Keratinocyte (primary cell): Measurements from ENCODE around the gene CCDC178. TPM values are rescaled to one million over a fixed set of nuclear protein-coding genes. Genes with fewer than 3 reads are reported as not detected.

Experiments
- DNase-seq: peaks from one replicate; pipeline ENCODE4 v3.0.0-alpha.2; 2011; ENCODE audit warnings: low read depth, missing footprints, low spot score
- FAIRE-seq: peaks from 2 replicates; lab custom pipeline; 2011; peaks lifted over from hg19 to GRCh38; lab: Jason Lieb, UNC
- H2AFZ ChIP-seq: 2 replicates; pipeline ENCODE4 v1.6.0; 2012; ENCODE audit warnings: low read length, control low read depth, inconsistent platforms; ENCODE audit not compliant: control insufficient read depth
- H3K27ac ChIP-seq: 2 replicates; pipeline ENCODE4 v1.5.1; 2011; ENCODE audit warnings: low read length; ENCODE audit not compliant: control insufficient read depth, insufficient read depth
- H3K27me3 ChIP-seq: 3 replicates; pipeline ENCODE4 v1.6.0; 2011; ENCODE audit warnings: low read length; ENCODE audit not compliant: control insufficient read depth, insufficient read depth; ENCODE audit errors: extremely low read depth
- H3K36me3 ChIP-seq, 2 experiments: 2 replicates in 1 of 2; 3 replicates in 1 of 2; pipeline ENCODE4 v1.5.1; 2011; ENCODE audit warnings: low read length in 2 of 2, mild to moderate bottlenecking in 1 of 2; ENCODE audit not compliant: control insufficient read depth in 2 of 2, insufficient read depth in 2 of 2; ENCODE audit errors: extremely low read depth in 1 of 2
- H3K4me1 ChIP-seq: 3 replicates; pipeline ENCODE4 v1.5.1; 2011; ENCODE audit warnings: low read length; ENCODE audit not compliant: control insufficient read depth, insufficient read depth; ENCODE audit errors: extremely low read depth
- H3K4me2 ChIP-seq: 3 replicates; pipeline ENCODE4 v1.6.0; 2011; ENCODE audit warnings: low read depth, low read length; ENCODE audit not compliant: control insufficient read depth, insufficient read depth; ENCODE audit errors: extremely low read depth
- H3K4me3 ChIP-seq, 3 experiments: fragments of 200-600 bp in 1 of 3; sonication (generic) in 1 of 3; 2 replicates in 2 of 3; 3 replicates in 1 of 3; pipeline ENCODE4 v1.5.1; 2011 to 2016; ENCODE audit warnings: low read length in 3 of 3, mild to moderate bottlenecking in 3 of 3, control low read depth in 2 of 3, inconsistent platforms in 1 of 3, low read depth in 1 of 3, mixed read lengths in 1 of 3, mixed run types in 1 of 3, moderate library complexity in 1 of 3; ENCODE audit not compliant: control insufficient read depth in 2 of 3, insufficient read depth in 2 of 3; ENCODE audit errors: extremely low read depth in 1 of 3
- H3K79me2 ChIP-seq: 2 replicates; pipeline ENCODE4 v1.6.0; 2012; ENCODE audit warnings: low read length; ENCODE audit not compliant: control insufficient read depth, insufficient read depth
- H3K9ac ChIP-seq: 3 replicates; pipeline ENCODE4 v1.6.0; 2011; ENCODE audit warnings: low read length; ENCODE audit not compliant: control insufficient read depth, insufficient read depth; ENCODE audit errors: extremely low read depth
- H3K9me1 ChIP-seq: 3 replicates; pipeline ENCODE4 v1.6.0; 2011; ENCODE audit warnings: low read length; ENCODE audit not compliant: control insufficient read depth, insufficient read depth; ENCODE audit errors: extremely low read depth
- H3K9me3 ChIP-seq: 2 replicates; pipeline ENCODE4 v1.5.1; 2012; ENCODE audit warnings: low read depth, low read length; ENCODE audit not compliant: control insufficient read depth
- H4K20me1 ChIP-seq: 3 replicates; pipeline ENCODE4 v1.6.0; 2011; ENCODE audit warnings: low read length; ENCODE audit not compliant: control insufficient read depth, insufficient read depth; ENCODE audit errors: extremely low read depth
- CTCF ChIP-seq, 3 experiments: IDR thresholded peaks in 1 of 3; conservative IDR thresholded peaks in 1 of 3; optimal IDR thresholded peaks in 1 of 3; 2 replicates in 2 of 3; 3 replicates in 1 of 3; pipeline versions ENCODE3 to v1.5.1; 2011; ENCODE audit warnings: low read length in 3 of 3, mild to moderate bottlenecking in 3 of 3, moderate library complexity in 2 of 3, control low read depth in 1 of 3, inconsistent platforms in 1 of 3; ENCODE audit not compliant: insufficient read depth in 2 of 3; ENCODE audit errors: extremely low read depth in 1 of 3
- EZH2 ChIP-seq: IDR thresholded peaks from one replicate; pipeline ENCODE4 v1.6.1; 2012; ENCODE audit warnings: inconsistent platforms, mild to moderate bottlenecking, low read length, moderate library complexity
- dilution Hi-C: fragments of 300-500 bp; cut with MboI; formaldehyde crosslinking; loops from one replicate; pipeline ENCODE4 v1.7.0; 2020; ENCODE audit warnings: low sequenced_read_pairs; ENCODE audit not compliant: extremely low pct_ligation_motif_present
- polyA plus RNA-seq, 5 experiments: library from polyadenylated mRNA; depleted of rRNA in 3 of 5; stranded (reverse) in 3 of 5; stranded (forward) in 1 of 5; unstranded in 1 of 5; fragments of >200 nt; gene quantifications; 1 replicate in 1 of 5; 2 replicates in 3 of 5; 3 replicates in 1 of 5; pipeline versions ENCODE4 v1.2.1 to v1.2.3, GENCODE V29; 2011 to 2012; ENCODE audit warnings: missing spikeins in 2 of 5, low read depth in 1 of 5, low replicate concordance in 1 of 5

The CCDC178 gene
- polyA plus RNA-seq, 1 donor (not counting 4 experiments of a cell fraction or from before 2014, with no cell fraction given) = 0.14 TPM

- H3K4me3 ChIP-seq = no peak overlapping the region
- H3K79me2 ChIP-seq = no peaks in the 10 kb centered on the region
- FAIRE-seq = no peak
- no peak for TF ChIP-seq EZH2
- no peak for TF ChIP-seq CTCF (optimal IDR thresholded peaks at IDR 0.05 in 1 of 3, IDR thresholded peaks at IDR 0.05 in 1 of 3, conservative IDR thresholded peaks at IDR 0.05 in 1 of 3; ENCODE audit: extremely low read depth in 1 of 3, insufficient read depth in 2 of 3, low read length in 3 of 3)
- H3K27me3 ChIP-seq = no peaks in the 10 kb centered on the region
- H3K27ac ChIP-seq = no peak overlapping the region
- dilution Hi-C loops = no loop called here
- H3K4me1 ChIP-seq = no peaks in the 10 kb centered on the region
- no peak overlapping the region for H2AFZ ChIP-seq
- H3K36me3 ChIP-seq = no peaks in the 10 kb centered on the region
- no peaks in the 10 kb centered on the region for H3K9me3 ChIP-seq
- H3K4me2 ChIP-seq = no peak overlapping the region
- no peak for DNase-seq
- no peak overlapping the region for H3K9ac ChIP-seq
- no peaks in the 10 kb centered on the region for H3K9me1 ChIP-seq
- no peaks in the 10 kb centered on the region for H4K20me1 ChIP-seq
These were observed 29.7 kb upstream of the CCDC178 start for GRCh38 chr18:33470216-33470615.

GRCh38 chr18:33469699-33470098, 29.2 kb upstream of the CCDC178 start:
- no peak overlapping the region for H3K4me3 ChIP-seq
- no peaks in the 10 kb centered on the region for H4K20me1 ChIP-seq
- no peak for FAIRE-seq
- H2AFZ ChIP-seq = no peak overlapping the region
- no peaks in the 10 kb centered on the region for H3K27me3 ChIP-seq
- no peaks in the 10 kb centered on the region for H3K79me2 ChIP-seq
- no peak overlapping the region for H3K27ac ChIP-seq
- no peaks in the 10 kb centered on the region for H3K9me1 ChIP-seq
- no peak overlapping the region for H3K9ac ChIP-seq
- H3K4me2 ChIP-seq = no peak overlapping the region
- dilution Hi-C loops = no loop called here
- no peak for TF ChIP-seq EZH2
- no peak for TF ChIP-seq CTCF (optimal IDR thresholded peaks at IDR 0.05 in 1 of 3, IDR thresholded peaks at IDR 0.05 in 1 of 3, conservative IDR thresholded peaks at IDR 0.05 in 1 of 3; ENCODE audit: extremely low read depth in 1 of 3, insufficient read depth in 2 of 3, low read length in 3 of 3)
- H3K9me3 ChIP-seq = no peaks in the 10 kb centered on the region
- DNase-seq = no peak
- no peaks in the 10 kb centered on the region for H3K36me3 ChIP-seq
- no peaks in the 10 kb centered on the region for H3K4me1 ChIP-seq
